A204.1 (cell line): ENCODE results near the gene ANKH.

Experiments used
- FAIRE-seq: peaks from 2 replicates; lab custom pipeline; 2012; peaks lifted over from hg19 to GRCh38; lab: Jason Lieb, UNC

Gene ANKH

DNA sequence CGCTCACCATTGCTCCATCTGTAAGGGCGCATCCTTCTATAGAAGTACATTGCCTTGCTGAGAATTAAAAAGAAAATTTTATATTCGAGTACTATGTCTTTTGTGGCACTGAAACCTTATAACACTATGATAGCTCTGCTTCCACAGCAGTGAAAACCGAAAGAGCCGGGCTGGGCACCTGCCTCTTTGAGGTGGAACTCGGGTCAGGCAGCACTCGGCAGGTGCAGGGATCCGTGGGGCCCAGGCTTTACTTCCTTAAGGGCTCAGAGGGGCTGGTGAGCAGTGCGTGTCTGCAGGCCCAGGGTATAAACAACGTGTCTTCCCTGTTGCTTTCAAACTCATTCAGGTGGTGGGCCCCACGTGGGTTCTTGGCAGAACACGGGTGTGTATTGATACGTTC is 137.2 kb downstream of the ANKH start:
- no peak for FAIRE-seq

DNA sequence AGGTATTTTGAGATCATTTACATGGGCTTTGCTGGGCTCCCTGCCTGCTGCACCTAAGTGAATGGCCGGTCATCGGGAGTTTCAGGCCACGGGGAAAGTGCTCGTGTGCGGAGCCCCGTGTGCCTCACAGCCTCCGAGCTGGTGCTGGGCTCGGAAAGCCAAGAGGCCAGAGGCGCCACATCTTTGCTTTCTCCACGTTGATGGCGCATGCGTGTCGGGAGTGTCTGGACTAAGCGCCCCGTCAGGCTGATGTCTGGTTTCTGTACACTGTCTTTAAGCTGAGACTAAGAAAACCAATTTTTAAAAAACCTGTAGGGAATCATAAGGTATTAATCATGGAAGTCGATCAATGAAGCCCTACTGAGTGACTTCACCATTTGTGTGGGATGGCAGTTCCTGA is 137.9 kb downstream of the ANKH start:
- no peak for FAIRE-seq

DNA sequence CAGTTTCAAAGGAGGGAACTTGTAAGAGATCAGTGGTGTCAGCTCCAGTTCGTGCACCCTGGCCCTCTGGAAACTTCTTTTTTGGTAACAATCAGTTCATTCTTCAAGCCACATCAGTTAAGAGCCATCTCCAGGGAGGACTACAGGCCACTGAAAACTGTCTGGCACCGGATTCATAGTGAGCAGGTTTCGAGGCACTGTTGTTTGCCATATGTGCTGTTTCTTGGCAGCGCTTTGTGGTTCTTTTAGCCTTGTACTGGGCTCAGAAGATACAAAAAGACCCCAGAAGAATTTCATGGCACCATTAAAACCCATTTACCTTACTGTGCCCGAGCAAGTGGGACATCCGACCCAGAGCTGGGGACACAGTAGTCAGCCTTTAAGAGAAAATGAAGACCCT is 138.6 kb downstream of the ANKH start:
- FAIRE-seq = no peak

- no peak for FAIRE-seq
These were observed 140.7 kb downstream of the ANKH start for GRCh38 chr5:14730881-14731280.

GRCh38 chr5:14730466-14730865 is 141.1 kb downstream of the ANKH start:
- no peak for FAIRE-seq

- FAIRE-seq = no peak
These were observed 141.9 kb downstream of the ANKH start for GRCh38 chr5:14729448-14730385.

GRCh38 chr5:14728459-14728938 is 143.1 kb downstream of the ANKH start:
- FAIRE-seq = no peak

DNA sequence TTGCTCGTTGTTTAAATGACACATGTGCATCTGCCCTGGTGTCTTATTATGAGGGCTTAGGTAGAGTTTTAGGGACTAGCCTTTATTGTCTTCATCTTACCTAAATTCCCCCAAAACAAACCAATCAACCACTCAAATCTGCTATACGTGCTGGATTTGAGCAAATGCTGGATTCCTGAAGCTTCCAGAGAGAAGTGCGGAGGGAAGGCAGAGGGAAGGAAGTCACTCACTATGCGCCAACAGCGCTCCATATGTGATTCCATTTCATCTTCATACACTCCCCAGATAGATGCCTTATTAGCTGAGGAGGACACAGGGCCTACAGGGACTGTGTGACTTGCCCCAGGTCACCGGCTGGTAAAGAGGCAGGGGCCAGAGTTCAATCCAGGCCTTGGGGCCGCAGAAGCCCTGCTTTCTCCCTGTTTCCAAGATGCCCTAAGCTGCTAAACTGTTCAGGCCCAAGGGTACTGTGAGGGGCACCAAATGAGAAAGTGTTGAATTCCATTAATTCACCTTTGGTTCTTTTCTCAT is 143.6 kb downstream of the ANKH start:
- FAIRE-seq = no peak

GRCh38 chr5:14727428-14727865 is 144.1 kb downstream of the ANKH start:
- peak; percentile 92 for FAIRE-seq

DNA sequence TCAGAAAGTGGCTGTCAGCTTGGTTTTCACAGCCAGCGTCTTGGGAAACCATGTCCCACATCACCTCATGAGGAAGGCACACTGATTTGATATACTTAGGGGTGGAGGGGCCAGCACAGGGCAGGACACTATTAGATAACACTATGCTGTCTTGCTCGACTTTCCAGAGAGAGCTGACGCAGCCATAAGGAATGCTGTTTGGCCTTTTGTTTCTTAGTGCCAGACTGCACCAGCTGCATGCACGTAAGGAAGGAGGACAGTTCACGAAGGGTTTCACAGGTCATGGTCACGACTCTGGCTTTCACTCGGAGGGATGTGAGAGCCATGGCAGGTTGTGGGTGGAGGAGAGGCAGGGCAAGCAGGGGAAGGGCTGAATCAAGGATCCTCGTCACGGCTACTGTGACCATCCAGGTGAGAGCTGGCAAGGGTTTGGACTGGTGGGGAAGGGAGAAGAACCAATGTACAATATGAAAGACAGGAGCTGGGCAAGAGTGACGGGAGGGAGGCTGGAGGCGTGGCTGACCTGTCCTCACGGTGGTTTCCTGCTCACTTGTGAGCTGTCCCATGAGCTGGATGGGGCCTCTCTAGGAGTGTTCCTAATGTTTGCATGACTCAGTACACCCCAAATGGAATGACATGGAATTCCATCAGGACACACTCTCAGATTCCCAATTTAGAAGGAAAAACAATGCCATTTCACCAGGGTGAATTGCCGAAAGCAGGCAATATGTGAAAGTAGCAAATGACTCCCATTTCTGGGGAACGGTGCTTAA is 145.3 kb downstream of the ANKH start:
- FAIRE-seq = no peak

- no peak for FAIRE-seq
These were observed 146.9 kb downstream of the ANKH start for GRCh38 chr5:14724633-14725032.

- no peak for FAIRE-seq
These were observed 147.9 kb downstream of the ANKH start for GRCh38 chr5:14723701-14724132.

DNA sequence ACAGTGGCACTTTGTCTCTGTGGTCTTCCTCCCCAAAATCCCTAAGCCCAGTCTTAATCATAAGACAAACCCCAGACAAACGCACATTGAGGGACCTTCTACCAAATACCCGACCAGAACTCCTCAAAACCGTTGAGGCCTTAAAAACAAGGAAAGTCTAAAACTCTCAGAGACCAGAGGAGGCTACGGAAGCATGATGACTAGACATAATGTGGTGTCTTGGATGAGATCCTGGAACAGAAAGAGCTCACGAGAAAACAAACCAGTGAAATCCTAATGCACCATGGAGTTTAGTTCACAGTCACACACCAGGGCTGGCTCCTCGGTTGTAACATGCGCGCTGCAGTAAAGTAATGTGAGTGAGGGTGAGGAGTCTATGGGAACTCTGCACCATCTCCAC is 148.7 kb downstream of the ANKH start:
- FAIRE-seq = no peak

DNA sequence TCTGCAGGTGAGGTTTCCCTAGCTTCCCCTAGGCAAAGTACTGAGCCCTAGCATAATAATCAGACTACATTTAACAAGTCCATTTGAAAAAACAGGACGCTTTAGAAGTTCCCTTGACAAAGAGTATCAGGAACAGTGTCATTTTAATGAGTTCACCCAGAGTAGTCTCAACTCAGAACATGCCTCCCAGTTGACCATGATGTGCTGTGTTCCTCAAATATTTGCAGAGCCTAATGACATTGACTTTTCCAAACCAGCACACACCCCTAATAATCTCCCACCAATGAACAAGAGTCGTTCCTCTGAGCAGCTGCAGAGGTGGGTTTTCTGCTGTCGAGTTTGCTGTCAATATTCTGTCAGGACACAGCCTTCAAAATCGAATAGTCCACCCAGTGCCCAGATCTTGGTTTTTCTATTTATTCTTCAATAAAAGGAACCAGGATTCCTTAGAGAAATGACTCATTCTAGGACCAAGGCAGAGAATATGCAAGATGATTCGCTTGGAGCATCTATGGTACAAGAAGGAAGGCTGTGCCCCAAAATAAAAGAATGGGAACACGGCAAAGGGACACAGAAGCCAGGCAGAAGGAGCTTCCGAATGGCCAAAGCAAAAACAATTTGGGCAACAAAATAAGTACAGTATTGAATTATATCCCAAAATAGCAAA is 149.5 kb downstream of the ANKH start:
- no peak for FAIRE-seq

- FAIRE-seq = no peak
These were observed 151.2 kb downstream of the ANKH start for GRCh38 chr5:14720236-14720923.

- no peak for FAIRE-seq
These were observed 152.8 kb downstream of the ANKH start for GRCh38 chr5:14718778-14719177.

DNA sequence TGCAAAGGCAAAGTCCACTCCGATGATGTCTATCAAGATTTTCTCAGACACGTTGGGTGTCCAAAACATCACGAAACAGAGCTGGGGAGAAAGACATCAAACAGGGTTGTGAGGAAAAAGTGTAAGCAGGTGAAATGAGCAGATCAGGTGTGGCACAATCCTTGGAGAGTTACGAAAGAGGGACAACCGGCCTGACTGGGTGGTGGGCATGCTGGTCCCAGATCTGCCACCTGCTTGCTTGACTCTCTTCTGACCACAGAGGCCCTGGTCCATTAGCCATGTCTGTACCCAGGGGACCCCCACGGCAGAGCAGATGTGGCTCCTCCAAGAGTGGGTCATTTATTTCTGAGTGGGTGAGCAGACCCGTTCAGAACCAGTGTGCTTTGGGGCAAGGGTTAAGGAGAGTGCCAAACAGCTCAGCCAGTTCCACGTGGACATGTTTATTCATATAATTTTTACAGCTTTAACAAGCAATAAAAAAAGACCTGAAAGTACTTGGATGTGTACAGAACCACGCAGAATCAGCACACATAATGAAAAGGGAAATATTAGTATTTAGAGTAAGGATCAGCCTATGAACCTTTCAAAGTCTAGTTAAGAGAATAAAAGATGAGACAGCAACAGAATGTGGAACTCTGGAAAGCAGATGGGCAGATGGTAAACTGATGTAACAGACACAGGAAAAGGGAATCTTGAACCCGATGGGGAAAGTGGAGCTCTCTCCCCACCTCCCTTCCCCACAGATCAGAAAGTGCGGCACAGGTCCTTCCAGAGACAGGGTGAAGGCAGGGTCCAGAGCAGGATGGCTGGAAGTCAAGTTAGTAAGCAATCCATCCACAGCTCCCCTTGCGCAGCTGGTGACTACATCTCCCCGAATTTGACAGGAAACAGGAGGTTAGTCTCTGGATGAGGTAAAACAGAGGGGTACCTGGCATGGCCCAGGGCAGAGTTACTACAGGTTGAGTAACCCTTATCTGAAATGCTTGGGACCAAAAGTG is 154.5 kb downstream of the ANKH start:
- no peak for FAIRE-seq

GRCh38 chr5:14715481-14715880 is 156.1 kb downstream of the ANKH start:
- FAIRE-seq = no peak

- FAIRE-seq = no peak
These were observed 156.9 kb downstream of the ANKH start for GRCh38 chr5:14714706-14715105.
